Glomerular visceral epithelial cell (primary cell): ENCODE results near the gene EDAR.
A peak's percentile ranks its signal among the peaks of the same experiment; 100 is the strongest.

ENCODE experiments used
- DNase-seq: peaks from one replicate; pipeline ENCODE4 v3.0.0-alpha.2; 2016; ENCODE audit errors: extremely low spot score

Gene EDAR

GRCh38 chr2:109001201-109001600 lies 12.2 kb upstream of the EDAR start:
- DNase-seq: no peak

- no peak for DNase-seq
Observed at GRCh38 chr2:109000738-109001137, 11.7 kb upstream of the EDAR start.

GRCh38 chr2:108998911-108999310 lies 9.9 kb upstream of the EDAR start:
- no peak for DNase-seq

- DNase-seq: no peak
Observed at GRCh38 chr2:108994178-108994577, 5.2 kb upstream of the EDAR start.

GRCh38 chr2:108993095-108993937 lies 4.3 kb upstream of the EDAR start:
- DNase-seq: no peak

- no peak for DNase-seq
Observed at GRCh38 chr2:108988076-108988795, 784 bp downstream of the EDAR start.

GRCh38 chr2:108986916-108987510 lies 2.0 kb downstream of the EDAR start:
- DNase-seq: no peak

- DNase-seq: no peak
Observed at GRCh38 chr2:108983610-108984009, 5.4 kb downstream of the EDAR start.

GRCh38 chr2:108983061-108983460 lies 6.0 kb downstream of the EDAR start:
- DNase-seq: no peak

- DNase-seq: no peak
Observed at GRCh38 chr2:108982259-108982679, 6.8 kb downstream of the EDAR start.

- no peak for DNase-seq
Observed at GRCh38 chr2:108981846-108982245, 7.2 kb downstream of the EDAR start.

- peak; percentile 41 for DNase-seq
Observed at GRCh38 chr2:108980076-108980475, 8.9 kb downstream of the EDAR start.

GRCh38 chr2:108979461-108979860 lies 9.6 kb downstream of the EDAR start:
- no peak for DNase-seq

- peak; percentile 34 for DNase-seq
Observed at GRCh38 chr2:108978709-108979111, 10.3 kb downstream of the EDAR start.

GRCh38 chr2:108975613-108976435 lies 13.2 kb downstream of the EDAR start:
- DNase-seq: no peak

- DNase-seq: no peak
Observed at GRCh38 chr2:108974674-108975073, 14.3 kb downstream of the EDAR start.

- DNase-seq: no peak
Observed at GRCh38 chr2:108972663-108973062, 16.4 kb downstream of the EDAR start.

- DNase-seq: no peak
Observed at GRCh38 chr2:108971661-108972566, 17.1 kb downstream of the EDAR start.

- no peak for DNase-seq
Observed at GRCh38 chr2:108970369-108970768, 18.7 kb downstream of the EDAR start.

- DNase-seq: no peak
Observed at GRCh38 chr2:108969856-108970255, 19.2 kb downstream of the EDAR start.

GRCh38 chr2:108968619-108969018 lies 20.4 kb downstream of the EDAR start:
- peak; percentile 21 for DNase-seq
